Anterior cingulate cortex (tissue), 58 donors: ENCODE results near the gene CEP76.

Experiments
- DNase-seq, 58 donors: peaks; one replicate each; lab custom pipeline; 2025; lab: John Stamatoyannopoulos, UW

The CEP76 gene, protein sequence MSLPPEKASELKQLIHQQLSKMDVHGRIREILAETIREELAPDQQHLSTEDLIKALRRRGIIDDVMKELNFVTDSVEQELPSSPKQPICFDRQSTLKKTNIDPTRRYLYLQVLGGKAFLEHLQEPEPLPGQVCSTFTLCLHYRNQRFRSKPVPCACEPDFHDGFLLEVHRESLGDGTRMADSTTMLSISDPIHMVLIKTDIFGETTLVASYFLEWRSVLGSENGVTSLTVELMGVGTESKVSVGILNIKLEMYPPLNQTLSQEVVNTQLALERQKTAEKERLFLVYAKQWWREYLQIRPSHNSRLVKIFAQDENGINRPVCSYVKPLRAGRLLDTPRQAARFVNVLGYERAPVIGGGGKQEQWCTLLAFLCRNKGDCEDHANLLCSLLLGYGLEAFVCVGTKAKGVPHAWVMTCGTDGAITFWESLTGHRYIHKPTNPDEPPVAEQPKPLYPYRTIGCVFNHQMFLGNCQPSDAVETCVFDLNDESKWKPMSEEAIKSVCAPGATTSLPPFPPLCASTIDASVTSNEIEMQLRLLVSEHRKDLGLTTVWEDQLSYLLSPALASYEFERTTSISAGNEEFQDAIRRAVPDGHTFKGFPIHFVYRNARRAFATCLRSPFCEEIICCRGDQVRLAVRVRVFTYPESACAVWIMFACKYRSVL

DNA sequence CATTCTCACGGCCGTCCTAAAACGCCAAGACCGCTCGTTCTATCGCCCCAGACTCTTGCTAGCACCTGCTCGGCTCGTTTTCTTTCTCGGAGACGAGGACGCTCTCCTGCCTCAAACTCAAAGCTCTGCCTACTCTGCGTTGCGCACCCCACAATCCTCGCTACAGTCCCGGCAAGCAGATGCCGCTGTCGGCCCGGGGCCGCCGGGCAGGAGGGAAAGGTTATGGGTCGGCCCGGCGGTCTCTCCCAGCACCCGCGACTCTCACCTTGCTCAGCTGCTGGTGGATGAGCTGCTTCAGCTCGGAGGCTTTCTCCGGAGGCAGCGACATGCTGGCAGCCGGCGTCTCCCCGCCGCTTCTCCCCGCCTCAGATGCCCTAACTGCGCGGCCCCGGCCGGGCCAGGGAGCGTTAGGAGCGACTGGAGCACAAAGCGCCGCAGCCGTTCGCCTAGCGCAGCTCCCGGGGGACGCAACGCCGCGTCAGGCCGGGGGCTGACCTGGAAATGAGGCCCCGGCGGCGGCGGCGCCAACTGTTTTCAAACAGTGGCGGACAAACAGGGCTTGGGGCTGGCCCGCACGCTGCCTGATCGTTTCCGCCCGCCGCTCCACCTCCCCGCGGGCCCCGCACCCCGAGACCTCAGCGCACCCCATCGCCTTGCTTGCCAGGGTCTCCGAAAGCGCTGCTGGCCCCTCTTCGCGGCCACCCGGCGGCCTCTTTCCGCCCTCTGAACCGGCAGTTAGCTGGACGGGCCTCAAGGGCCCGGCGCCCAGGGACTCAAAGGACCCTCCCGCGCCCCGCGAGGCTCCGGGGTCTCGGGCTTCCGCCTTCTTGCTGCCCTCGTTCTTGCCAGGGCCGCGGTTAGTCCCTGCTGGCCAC is at the start of gene CEP76, which contains the start of gene PSMG2:
CEP76 (minus strand) TSS at position 503 of the 875 bp plus-strand sequence; CDS start at position 328, 175 bp downstream.
PSMG2 (plus strand) TSS at position 822 of the 875 bp plus-strand sequence. CDS start 66 bp downstream, outside the sequence.
- peak in 57 of 58 donors; percentile 58 to 92 (median 82) for DNase-seq

DNA sequence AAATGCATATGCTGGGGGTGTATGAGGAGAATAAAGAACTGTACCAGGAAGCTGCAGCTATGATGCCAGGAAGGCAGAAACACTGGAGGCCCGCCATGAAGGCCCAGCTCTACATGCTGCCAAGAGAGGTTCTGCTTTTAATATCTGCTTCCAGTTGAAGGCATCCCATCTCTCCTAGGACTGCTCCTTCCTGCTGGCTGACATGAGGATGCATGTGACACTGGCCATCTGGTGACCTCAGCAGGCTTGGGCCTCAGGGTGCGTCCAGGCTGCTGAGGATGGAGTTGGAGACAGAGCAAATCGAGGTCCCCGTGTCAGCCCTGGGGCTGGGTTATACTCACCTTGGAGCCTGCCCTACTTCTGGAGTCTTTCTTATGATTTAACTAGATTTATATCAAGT is 49.4 kb upstream of the CEP76 start:
- DNase-seq = no peak

DNA sequence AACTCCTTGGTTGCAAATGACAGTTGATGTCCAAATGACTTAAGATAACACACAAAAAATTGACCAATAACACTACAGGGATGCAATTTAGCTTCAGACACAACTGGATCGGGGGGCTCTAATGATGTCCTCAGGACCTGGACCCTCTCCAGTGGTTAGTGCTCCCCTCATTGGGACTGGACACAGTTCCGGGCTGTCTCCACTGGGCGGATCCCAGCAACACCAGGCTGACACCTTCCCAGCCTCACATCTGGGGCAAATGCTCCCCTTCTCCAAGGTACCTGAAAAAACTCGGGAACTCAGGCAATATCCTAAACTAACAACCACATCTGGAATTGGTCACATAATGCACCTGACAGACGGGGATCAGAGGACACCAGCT is 49.0 kb upstream of the CEP76 start:
- DNase-seq = no peak

DNA sequence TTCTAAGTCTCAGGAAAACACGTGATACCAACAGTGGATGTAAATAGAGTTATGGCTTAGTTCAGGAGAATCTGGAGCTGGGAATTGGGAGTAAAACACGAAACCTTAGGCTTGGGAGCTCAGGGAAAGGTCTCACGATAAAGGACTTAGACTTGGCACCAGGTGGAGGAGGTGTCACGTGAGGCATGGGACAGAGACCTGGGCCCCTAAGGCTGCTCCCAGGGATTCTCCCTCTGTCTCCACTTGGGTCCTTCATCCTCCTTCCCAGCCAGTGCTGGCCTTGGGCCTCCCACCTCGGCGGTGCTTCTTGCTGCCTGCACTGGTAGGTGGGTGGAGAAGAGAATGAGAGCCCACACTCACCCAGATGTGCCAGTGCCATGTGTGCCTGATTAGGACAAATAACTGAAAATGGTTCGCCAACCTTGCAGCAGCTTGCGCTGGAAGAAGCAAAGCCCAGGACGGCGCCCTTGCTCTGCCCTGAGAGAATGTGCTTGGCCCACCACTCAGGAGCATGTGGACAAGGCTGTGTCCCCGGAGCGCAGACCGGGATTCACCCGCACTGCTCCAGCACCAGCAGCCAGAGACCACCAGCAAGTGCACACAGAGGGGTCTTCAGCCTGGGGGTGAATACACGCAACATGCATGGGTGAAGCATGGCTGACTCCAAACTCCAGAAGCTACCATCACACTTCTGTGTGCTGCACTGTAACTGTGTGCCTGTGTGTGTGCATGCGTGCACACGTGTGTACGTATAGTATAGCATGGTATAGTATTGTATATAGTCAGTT is 48.4 kb upstream of the CEP76 start:
- no peak for DNase-seq

DNA sequence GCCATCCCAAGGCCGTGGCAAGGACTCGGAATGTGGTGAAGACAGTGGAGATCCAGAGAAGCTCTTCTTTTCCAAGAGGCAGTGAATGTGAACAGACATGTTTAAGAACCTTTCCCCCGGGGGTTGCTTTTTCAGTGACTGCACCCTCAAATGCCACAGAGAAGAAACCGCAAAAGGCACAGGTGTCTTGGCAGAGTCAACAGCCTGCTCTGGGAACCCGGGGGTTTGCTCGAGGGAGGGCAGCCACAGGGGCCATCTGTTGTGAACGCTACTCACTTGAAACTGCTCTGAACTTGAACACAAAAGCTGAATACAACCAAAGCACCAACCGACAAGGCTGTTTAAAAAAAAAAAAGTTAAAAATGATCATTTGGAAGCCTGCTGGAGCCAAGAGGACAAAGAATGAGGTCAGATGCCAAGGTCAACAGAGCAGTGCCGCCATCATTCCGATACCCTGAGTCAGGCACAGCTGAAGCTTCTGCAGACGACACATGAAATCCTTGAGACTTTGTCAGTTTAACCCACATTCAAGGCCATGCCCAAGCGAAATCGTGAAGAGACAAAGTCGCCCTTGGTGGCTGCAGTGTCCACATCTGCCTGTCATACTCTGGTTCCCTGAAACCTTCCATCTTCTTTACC is 47.7 kb upstream of the CEP76 start:
- DNase-seq = no peak

DNA sequence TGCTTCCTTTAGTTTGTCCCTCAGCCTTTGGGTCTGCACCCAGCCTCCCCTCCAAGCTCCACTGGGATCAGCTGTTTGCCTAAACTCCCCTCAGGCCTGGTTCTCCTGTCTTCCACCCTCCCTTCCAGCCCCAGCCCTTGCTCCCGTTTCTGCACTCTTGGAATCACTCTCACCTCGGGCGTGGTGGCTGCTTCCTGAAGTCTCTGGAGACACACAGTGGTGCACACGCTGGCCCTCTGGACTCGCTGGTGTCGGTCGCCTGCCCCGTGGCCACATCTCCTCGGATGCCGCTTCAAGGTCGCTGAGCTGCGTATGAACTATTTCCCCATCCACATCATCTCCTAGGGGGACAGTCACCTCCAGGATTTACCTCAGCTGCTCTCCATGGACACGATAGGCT is 46.6 kb upstream of the CEP76 start:
- no peak for DNase-seq

DNA sequence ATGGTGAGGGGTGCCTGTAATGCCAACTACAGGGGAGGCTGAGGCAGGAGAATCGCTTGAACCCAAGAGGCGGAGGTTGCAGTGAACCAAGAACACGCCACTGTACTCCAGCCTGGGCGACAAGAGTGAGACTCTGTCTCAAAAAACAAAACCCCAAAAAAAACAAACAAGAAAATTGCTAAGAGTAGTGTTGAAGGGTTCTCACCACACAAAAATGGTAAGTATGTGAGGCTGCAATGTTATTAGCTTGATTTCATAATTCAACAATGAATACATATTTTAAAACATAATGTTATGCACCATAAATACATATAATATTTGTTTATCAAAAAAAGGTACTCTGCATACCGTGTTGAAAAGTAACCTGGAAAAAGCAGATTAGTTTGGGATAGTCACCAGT is 46.1 kb upstream of the CEP76 start:
- no peak for DNase-seq

DNA sequence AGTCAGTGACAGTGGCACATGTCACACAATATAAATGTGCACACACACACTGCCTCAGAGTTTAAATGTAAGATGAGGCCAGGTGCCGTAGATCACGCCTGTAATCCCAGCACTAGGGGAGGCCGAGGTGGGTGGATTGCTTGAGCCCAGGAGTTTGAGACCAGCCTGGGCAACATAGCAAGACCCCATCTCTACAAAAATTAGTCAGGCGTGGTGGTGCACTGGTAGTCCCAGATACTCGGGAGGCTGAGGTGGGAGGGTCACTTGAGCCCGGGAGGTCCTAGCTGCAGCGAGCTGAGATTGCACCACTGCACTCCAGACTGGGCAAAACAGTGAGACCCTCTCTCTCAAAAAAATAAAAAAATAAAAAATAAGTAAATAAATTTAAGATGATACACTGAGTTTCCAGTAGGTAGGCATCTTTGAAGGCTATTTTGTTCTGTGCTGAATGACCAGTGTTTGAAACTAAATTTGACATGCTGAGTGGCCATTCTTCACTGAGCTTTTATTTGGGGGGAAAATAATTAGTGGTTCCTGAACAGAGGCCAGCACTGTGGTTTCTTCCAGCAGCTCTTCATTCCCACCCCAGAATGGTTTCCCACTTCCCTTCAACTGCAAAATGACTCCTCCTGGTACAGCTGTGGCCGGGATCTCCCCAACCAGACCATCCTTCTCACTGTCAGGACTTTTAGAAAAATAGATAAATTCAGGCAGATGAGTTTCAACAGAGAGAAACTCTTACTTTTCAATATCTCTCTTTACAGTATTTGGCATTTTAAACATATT is 45.2 kb upstream of the CEP76 start:
- DNase-seq = no peak

DNA sequence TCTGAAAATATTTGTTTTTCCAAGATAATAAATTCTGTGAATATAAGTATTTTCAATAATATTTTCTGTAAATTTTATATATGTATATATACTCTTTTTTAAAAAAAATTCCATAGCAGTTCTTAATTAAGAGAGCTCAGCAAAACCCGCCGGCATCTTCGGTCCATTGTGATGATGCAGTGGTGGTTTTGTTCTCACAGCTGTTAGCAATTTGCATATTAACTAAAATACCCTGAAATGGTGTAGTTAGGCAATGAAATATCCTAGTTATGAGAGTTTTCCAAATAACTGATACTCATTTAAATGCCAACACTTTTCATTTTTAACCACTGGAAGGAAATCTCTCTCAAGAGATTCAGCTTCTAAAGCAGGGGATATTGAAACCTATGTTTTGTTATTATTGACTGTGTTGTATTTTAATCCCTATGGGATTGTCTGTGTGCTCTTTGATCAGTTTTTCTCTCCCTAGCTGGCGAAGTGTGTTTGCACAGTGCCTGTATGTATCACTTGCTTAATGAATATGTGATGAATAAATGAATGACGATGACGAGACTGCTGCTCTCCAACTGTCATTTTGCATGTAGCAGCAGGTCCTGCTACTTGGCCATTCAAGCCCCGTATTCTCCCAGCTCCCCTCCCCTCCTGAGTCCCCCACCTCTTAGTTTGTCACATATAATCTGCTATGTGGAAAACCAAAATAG is 42.7 kb upstream of the CEP76 start:
- no peak for DNase-seq

DNA sequence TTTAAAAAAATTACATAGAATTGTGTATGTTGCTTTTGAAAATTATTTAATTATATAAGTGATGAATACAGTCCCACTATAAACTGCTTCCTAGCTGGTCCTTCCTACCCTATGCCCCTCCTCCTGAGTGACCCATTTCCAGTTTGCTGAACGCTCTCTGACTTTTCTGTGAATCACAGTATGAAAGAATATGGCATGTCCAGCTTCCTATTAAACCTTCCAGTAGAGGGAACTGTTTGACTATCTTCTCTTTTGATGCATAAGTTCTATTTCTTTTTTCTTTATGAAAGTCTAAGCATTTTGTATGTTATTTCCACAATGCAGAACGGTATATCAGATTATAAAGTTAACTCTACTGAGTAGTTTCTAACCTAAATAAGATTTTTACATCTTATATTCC is 41.6 kb upstream of the CEP76 start:
- DNase-seq = peak in 1 of 58 donors; percentile 39

DNA sequence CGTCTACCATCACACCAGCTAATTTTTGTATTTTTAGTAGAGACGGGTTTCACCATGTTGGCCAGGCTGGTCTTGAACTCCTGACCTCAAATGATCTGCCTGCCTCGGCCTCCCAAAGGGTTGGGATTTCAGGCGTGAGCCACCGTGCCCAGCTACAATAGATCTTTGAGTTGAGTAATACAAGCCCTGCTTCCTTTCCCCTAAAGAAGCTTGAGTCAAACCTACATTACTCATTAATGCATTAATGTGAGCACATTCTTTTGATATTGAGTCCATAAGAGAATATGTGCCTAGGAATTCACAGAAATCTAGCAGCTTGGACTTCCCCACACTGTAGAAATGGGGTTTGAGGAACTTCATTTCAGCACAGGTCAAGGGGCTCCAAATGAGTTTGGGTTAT is 39.9 kb upstream of the CEP76 start:
- DNase-seq = no peak

DNA sequence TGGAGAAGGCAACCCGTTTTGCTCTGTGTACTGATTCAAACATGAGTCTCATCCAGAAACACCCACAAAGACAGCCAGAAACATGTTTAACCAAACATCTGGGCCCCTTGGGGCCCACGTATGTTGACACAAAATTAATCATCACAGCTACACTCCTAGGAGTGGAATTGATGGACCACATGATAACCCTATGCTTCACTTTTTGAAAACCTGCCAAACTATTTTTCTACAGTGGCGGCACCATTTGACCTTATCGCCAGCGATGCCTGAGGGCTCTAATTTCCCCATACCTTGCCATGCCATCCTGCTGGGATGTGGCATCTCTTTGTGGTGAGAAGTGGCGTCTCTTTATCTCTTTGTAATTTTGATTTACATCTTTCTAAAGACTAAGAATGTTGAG is 38.8 kb upstream of the CEP76 start:
- DNase-seq = no peak

DNA sequence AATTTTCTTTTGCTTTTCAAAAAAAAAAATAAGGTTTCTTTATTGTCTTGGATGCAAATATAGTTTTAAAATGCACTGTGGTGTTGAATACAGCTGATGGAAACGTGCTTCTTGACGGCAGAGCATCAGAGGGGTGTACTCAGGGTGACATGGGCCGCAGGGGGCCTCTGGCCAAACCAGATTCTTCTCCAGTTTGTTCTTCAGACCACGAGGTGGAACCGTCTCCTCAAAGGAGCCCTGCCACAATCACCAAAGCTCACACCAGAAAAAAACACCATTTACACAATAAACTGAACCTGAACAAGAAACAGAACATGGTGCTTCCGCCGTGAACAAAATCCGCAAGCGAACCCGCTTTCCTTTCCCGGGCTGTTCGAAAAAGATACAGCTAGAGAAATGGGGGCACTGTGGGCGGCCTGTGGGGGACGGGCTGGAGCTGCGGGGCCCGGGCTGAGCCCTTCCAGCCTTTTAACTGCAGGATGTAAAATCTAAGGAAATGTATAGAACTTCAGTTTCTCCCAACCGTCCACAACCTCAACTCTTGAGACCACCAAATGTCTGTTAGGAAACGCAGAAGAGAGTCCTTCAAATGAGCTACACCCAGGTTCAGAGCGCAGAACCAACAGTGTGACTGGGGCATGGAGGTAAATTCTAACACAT is 34.9 kb upstream of the CEP76 start:
- DNase-seq = no peak

DNA sequence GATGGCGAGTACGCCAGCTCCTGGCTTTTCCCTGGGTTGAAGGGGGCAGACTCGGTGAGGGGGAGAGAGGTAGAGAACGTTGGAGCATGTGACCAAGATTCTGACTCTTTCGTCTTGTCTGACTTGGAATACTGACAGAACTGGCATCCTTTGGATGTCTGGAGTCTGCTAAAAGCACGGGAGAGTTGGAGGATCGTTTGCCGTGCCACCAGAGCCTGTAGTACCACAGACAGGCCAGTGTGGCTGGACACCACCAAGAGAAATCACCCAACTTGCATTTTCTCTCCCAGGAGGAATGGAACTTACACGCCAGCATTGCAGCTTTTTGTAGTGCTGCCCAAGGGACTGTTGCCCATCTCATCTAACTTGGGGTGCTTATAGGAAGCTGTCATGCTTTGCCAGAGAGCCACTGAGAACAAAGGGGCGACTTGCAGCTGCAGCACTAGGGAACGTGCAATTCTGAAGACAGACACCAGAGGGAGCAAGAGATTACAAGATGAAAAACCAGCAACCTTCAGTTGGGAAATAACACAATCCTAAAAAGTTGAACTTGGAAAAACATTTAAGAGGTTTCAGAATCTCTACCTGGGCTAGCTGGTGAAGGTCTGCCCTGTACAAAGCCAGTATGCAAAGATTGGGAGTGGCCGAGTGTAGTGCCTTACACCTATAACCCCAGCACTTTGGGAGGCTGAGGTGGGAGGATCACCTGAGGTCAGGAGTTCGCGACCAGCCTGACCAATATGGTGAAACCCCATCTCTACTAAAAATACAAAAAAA is 24.4 kb upstream of the CEP76 start:
- DNase-seq = peak in 50 of 58 donors; percentile 7 to 84 (median 47)

DNA sequence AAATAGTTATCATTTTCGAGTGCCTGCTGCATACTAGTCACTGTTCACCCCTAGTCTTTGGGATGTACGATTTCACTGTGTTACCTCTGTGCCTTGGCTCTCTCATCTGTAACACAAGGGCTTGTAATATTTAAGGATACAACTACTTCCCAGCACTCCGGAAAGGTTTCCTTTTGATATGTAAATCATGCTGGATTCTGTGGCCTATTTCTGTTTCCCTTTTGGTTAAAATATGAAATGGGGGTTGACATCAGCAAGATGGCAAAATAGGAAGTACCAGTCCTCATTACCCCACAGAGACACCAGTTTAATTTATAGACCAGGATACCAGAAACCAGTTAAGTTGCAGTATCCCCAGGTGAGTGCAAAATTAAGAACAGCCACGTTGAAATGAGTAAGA is 23.8 kb upstream of the CEP76 start:
- DNase-seq = no peak

DNA sequence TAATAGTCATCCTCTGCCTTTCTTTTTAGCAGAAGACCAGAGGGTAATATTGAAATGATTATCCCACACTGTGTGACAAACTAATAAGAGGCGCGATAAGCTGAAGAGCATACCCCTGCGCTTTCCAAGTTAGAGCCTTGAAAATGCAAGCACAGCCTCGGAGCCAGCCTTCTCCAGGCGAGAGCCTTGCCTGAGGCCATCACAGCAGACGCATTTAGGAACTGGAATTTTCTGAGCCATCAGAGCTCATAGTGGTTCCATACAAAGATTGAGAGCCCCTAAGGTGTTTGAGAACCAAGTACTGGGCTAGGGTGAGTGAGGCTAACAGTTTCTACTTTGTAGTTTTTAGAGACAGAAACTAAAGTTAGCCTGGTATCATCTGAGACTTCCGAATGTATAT is 20.2 kb upstream of the CEP76 start:
- no peak for DNase-seq
